Caco-2 (cell line): ENCODE data around the gene DCP1B. TPM values are rescaled to one million over a fixed set of nuclear protein-coding genes. Genes with fewer than 3 reads are reported as not detected.

Source experiments
- BruUV-seq: library from RNA; stranded (reverse); fragments of 400-500 nt; replicated peaks from 2 replicates; lab custom pipeline; 2021; lab: Mats Ljungman, UMichigan
- CTCF ChIA-PET: fragments of 300-600 bp; sonication (Branson Sonifier 250); formaldehyde crosslinking; loops from one replicate; lab custom pipeline; 2022; ENCODE audit warnings: antibody characterized with exemption; lab: Charles Lee
- POLR2A ChIA-PET: fragments of 300-600 bp; sonication (Branson Sonifier 250); formaldehyde crosslinking; loops from one replicate; lab custom pipeline; 2022; ENCODE audit warnings: antibody characterized with exemption; lab: Charles Lee
- DNase-seq, 2 experiments: peaks; one replicate each; pipeline versions ENCODE4 v3.0.0 to v3.0.0-alpha.2; 2020 to 2022
- H3K27me3 ChIP-seq: replicated peaks from 2 replicates; pipeline ENCODE4 v1.6.0; 2011; ENCODE audit warnings: low read length; ENCODE audit not compliant: control insufficient read depth, insufficient read depth
- H3K36me3 ChIP-seq: 2 replicates; pipeline ENCODE4 v1.5.1; 2011; ENCODE audit warnings: low read length; ENCODE audit not compliant: control insufficient read depth, insufficient read depth
- H3K4me1 ChIP-seq: fragments of 250-450 bp; sonication (Bioruptor Pico); 2 replicates; pipeline ENCODE4 v1.5.1; 2020; ENCODE audit warnings: mild to moderate bottlenecking
- H3K4me3 ChIP-seq: 2 replicates; pipeline ENCODE4 v1.5.1; 2011; ENCODE audit warnings: low read depth, mild to moderate bottlenecking, control low read depth, low read length
- H3K9me3 ChIP-seq: fragments of 250-450 bp; sonication (Bioruptor Pico); 2 replicates; pipeline ENCODE4 v1.5.1; 2020; ENCODE audit warnings: mild to moderate bottlenecking, moderate library complexity
- H3K27ac Mint-ChIP-seq: one replicate; pipeline ENCODE4 v1.8.0; 2022; ENCODE audit warnings: mixed read lengths; ENCODE audit not compliant: unreplicated experiment
- H3K27me3 Mint-ChIP-seq: one replicate; pipeline ENCODE4 v1.8.0; 2022; ENCODE audit warnings: mixed read lengths; ENCODE audit not compliant: insufficient read depth, unreplicated experiment
- H3K36me3 Mint-ChIP-seq: one replicate; pipeline ENCODE4 v1.8.0; 2022; ENCODE audit warnings: mild to moderate bottlenecking, mixed read lengths; ENCODE audit not compliant: insufficient read depth, unreplicated experiment
- H3K4me1 Mint-ChIP-seq: one replicate; pipeline ENCODE4 v1.8.0; 2022; ENCODE audit warnings: low read depth, mixed read lengths; ENCODE audit not compliant: unreplicated experiment
- H3K4me3 Mint-ChIP-seq: one replicate; pipeline ENCODE4 v1.8.0; 2022; ENCODE audit warnings: mild to moderate bottlenecking, moderate library complexity, mixed read lengths; ENCODE audit not compliant: unreplicated experiment
- H3K9me3 Mint-ChIP-seq: one replicate; pipeline ENCODE4 v1.8.0; 2022; ENCODE audit warnings: mixed read lengths; ENCODE audit not compliant: unreplicated experiment
- intact Hi-C: fragments of 100-400 bp; cut with micrococcal nuclease; formaldehyde crosslinking; loops from one replicate; pipeline ENCODE4 v1.10.0; 2022; ENCODE audit not compliant: unreplicated experiment
- total RNA-seq: library from RNA; stranded (reverse); gene quantifications from 2 replicates; pipeline ENCODE4 v1.2.3, GENCODE V29; 2022
- TF ChIP-seq, protein P1 (sequence below), 2 experiments: fragments of 200-600 bp in 1 of 2; IDR thresholded peaks; 1 replicate in 1 of 2; 2 replicates in 1 of 2; pipeline versions ENCODE4 v1.5.1 to v1.8.0; 2011 to 2022; ENCODE audit warnings: antibody characterized with exemption in 1 of 2, control low read depth in 1 of 2, inconsistent platforms in 1 of 2, low read depth in 1 of 2, low read length in 1 of 2, mild to moderate bottlenecking in 1 of 2, moderate library complexity in 1 of 2; ENCODE audit not compliant: insufficient read depth in 1 of 2, severe bottlenecking in 1 of 2, unreplicated experiment in 1 of 2

Gene DCP1B
- total RNA-seq, 1 experiment from 2014 or later: 8.2 TPM

DNA sequence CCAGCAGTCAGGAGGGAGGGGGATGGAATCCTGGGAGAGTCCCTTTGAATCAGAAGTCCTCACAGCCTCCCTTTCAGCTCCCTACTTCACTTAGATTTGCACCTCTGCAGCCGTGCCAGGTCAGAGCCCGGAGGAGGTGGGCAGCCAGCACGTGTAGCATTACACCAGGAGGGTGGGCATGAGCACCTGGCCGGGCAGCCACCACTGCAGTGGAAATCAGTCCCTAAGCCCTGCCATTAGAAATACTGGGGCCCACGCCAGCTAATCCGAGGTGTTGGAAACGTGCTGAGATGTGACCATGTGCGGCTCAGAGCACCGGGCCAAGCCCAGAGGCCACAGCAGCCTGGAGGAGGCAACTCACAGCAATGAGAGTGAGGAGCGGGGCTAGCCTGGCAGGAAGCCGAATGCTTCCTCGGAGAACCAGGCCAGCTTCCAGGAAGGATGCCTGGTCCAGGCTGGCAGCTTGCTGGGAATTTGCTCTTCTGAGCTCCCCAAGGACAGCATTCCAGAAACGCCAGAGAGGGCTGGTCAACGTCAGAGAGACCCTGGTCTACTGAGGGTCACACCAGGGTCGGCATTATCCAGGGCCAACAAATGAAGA is 76.4 kb downstream of the DCP1B start:
- peak in 1 of 2 experiments; percentile 30 for DNase-seq
- no peak overlapping the region for H3K4me3 Mint-ChIP-seq
- Histone ChIP-seq H3K9me3 (no peaks in the 10 kb centered on the region), H3K27me3 (no peaks in the 10 kb centered on the region), H3K36me3 (no peaks in the 10 kb centered on the region), H3K4me1 (no peaks in the 10 kb centered on the region), H3K4me3 (no peak overlapping the region)
- no peaks in the 10 kb centered on the region for H3K9me3 Mint-ChIP-seq
- TF ChIP-seq, protein P1, sequence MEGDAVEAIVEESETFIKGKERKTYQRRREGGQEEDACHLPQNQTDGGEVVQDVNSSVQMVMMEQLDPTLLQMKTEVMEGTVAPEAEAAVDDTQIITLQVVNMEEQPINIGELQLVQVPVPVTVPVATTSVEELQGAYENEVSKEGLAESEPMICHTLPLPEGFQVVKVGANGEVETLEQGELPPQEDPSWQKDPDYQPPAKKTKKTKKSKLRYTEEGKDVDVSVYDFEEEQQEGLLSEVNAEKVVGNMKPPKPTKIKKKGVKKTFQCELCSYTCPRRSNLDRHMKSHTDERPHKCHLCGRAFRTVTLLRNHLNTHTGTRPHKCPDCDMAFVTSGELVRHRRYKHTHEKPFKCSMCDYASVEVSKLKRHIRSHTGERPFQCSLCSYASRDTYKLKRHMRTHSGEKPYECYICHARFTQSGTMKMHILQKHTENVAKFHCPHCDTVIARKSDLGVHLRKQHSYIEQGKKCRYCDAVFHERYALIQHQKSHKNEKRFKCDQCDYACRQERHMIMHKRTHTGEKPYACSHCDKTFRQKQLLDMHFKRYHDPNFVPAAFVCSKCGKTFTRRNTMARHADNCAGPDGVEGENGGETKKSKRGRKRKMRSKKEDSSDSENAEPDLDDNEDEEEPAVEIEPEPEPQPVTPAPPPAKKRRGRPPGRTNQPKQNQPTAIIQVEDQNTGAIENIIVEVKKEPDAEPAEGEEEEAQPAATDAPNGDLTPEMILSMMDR (IDR thresholded peaks at IDR 0.05; ENCODE audit: insufficient read depth in 1 of 2, low read depth in 1 of 2, low read length in 1 of 2, severe bottlenecking in 1 of 2, unreplicated experiment in 1 of 2): no peak
- BruUV-seq: no TSS peak
- CTCF ChIA-PET: interaction anchor here (2.4 kb wide), 1 partner anchor 12 kb away, joined by 12 read pairs; no protein-coding TSS in a partner anchor
- H3K27ac Mint-ChIP-seq: no peak overlapping the region
- peaks cover 20% of the 10 kb centered on the region for H3K27me3 Mint-ChIP-seq
- POLR2A ChIA-PET: no interaction called here
- intact Hi-C loops: no loop called here
- no peaks in the 10 kb centered on the region for H3K36me3 Mint-ChIP-seq
- H3K4me1 Mint-ChIP-seq: no peaks in the 10 kb centered on the region

DNA sequence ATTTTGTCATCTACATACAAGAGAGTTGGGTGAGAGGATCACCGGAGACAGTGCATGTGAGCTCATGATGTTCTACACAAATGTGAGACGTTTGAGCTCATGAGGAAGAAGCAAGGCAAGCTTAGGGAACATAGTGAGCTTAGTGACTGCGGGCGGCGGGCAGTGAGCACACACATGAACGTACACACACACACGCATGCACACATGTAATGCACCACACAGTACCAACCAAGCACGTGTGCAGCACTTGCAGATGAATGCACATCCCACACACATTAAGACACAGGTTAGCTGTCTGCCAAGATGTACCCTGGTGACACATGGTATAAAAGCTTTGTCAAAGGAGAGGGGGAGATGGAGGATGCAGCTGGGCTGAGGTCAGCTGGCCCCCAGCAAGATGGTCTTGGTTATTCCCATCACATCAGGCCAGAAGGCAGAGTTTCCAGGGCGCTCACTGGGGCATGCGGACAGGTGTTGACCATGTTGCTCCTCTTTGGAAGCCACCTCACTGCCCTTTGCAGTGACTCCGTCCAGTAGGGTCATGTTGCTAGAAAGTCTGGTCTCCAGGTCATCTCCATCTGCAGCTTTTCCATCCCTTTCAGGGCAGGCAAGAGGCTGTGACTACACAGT is 77.1 kb downstream of the DCP1B start:
- TF ChIP-seq, protein P1 (IDR thresholded peaks at IDR 0.05; ENCODE audit: insufficient read depth in 1 of 2, low read depth in 1 of 2, low read length in 1 of 2, severe bottlenecking in 1 of 2, unreplicated experiment in 1 of 2): no peak
- Mint-ChIP-seq H3K4me1 (no peaks in the 10 kb centered on the region), H3K36me3 (no peaks in the 10 kb centered on the region), H3K9me3 (no peaks in the 10 kb centered on the region), H3K27me3 (peaks cover 20% of the 10 kb centered on the region), H3K4me3 (no peak overlapping the region), H3K27ac (no peak overlapping the region)
- peak in 1 of 2 experiments; percentile 27 for DNase-seq
- Histone ChIP-seq H3K4me1 (no peaks in the 10 kb centered on the region), H3K36me3 (no peaks in the 10 kb centered on the region), H3K27me3 (no peaks in the 10 kb centered on the region), H3K4me3 (no peak overlapping the region), H3K9me3 (no peaks in the 10 kb centered on the region)
- intact Hi-C loops: no loop called here
- ChIA-PET POLR2A (no interaction called here), CTCF (interaction anchor here (2.4 kb wide), 1 partner anchor 13 kb away, joined by 12 read pairs; no protein-coding TSS in a partner anchor)
- no TSS peak for BruUV-seq

DNA sequence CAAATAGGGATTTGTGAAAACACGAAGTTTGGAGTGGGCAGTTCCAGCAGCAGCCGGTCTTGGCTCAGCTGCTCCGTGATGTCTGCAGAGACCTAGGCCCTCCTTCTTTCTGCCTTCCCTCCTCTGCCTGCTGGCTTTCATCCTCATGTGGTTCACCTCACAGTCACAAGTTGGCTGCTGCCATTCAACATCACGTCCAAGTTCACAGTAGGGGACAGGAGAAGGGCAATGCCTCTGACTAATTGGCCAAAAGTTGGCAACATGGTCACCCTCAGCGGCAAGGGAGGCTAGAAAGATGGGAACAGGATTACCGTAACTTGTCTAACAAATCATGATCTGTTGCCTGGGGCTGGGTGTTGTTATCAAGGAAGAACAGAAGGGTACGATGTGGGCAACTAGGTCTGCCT is 78.0 kb downstream of the DCP1B start:
- CTCF ChIA-PET: no interaction called here
- POLR2A ChIA-PET: no interaction called here
- no peaks in the 10 kb centered on the region for H3K9me3 ChIP-seq
- TF ChIP-seq, protein P1 (IDR thresholded peaks at IDR 0.05; ENCODE audit: insufficient read depth in 1 of 2, low read depth in 1 of 2, low read length in 1 of 2, severe bottlenecking in 1 of 2, unreplicated experiment in 1 of 2): no peak
- Mint-ChIP-seq H3K4me1 (no peaks in the 10 kb centered on the region), H3K9me3 (no peaks in the 10 kb centered on the region), H3K36me3 (no peaks in the 10 kb centered on the region), H3K4me3 (no peak overlapping the region), H3K27me3 (peaks cover 20% of the 10 kb centered on the region), H3K27ac (no peak overlapping the region)
- H3K27me3 ChIP-seq: no peaks in the 10 kb centered on the region
- DNase-seq: no peak
- no TSS peak for BruUV-seq
- no peaks in the 10 kb centered on the region for H3K4me1 ChIP-seq
- intact Hi-C loops: no loop called here
- no peak overlapping the region for H3K4me3 ChIP-seq
- no peaks in the 10 kb centered on the region for H3K36me3 ChIP-seq
